OCI-LY7 (cell line): ENCODE results near the gene ENOX1. TPM values are rescaled to one million over a fixed set of nuclear protein-coding genes. Genes with fewer than 3 reads are reported as not detected.

Experiments
- BruUV-seq: library from RNA; stranded (reverse); fragments of 400-500 nt; replicated peaks from 2 replicates; lab custom pipeline; 2021; lab: Mats Ljungman, UMichigan
- CTCF ChIA-PET: fragments of 300-600 bp; sonication (Branson Sonifier 250); formaldehyde crosslinking; loops from one replicate; lab custom pipeline; 2022; ENCODE audit warnings: antibody characterized with exemption; ENCODE audit not compliant: unreplicated experiment; lab: Charles Lee
- POLR2A ChIA-PET: fragments of 300-600 bp; sonication (Branson Sonifier 250); formaldehyde crosslinking; loops from one replicate; lab custom pipeline; 2022; ENCODE audit warnings: antibody characterized with exemption; lab: Charles Lee
- DNase-seq: peaks from one replicate; pipeline ENCODE4 v3.0.0-alpha.2; 2015; ENCODE audit warnings: low spot score
- H2AFZ ChIP-seq: fragments of 200-600 bp; sonication (generic), shearing (Covaris generic); 2 replicates; pipeline ENCODE4 v1.6.1; 2014; ENCODE audit warnings: mild to moderate bottlenecking, antibody characterized with exemption, low read length, moderate library complexity
- H3K27ac ChIP-seq: fragments of 200-600 bp; sonication (generic); 2 replicates; pipeline ENCODE4 v1.5.1; 2014; ENCODE audit warnings: mixed run types, low read depth, mild to moderate bottlenecking, moderate library complexity, low read length, inconsistent platforms; ENCODE audit not compliant: poor library complexity, severe bottlenecking
- H3K36me3 ChIP-seq: fragments of 200-600 bp; sonication (generic); 2 replicates; pipeline ENCODE4 v1.6.1; 2014; ENCODE audit warnings: mild to moderate bottlenecking, antibody characterized with exemption, low read length, moderate library complexity, mixed read lengths; ENCODE audit not compliant: insufficient read depth
- H3K4me1 ChIP-seq: fragments of 200-600 bp; sonication (generic); 2 replicates; pipeline ENCODE4 v1.5.1; 2014; ENCODE audit warnings: mild to moderate bottlenecking, low read length; ENCODE audit not compliant: insufficient read depth, poor library complexity, severe bottlenecking
- H3K4me2 ChIP-seq: fragments of 200-600 bp; sonication (generic); 2 replicates; pipeline ENCODE4 v1.6.1; 2014; ENCODE audit warnings: mild to moderate bottlenecking, low read length
- H3K4me3 ChIP-seq: fragments of 200-600 bp; sonication (generic); 2 replicates; pipeline ENCODE4 v1.5.1; 2014; ENCODE audit warnings: mild to moderate bottlenecking, low read depth, low read length; ENCODE audit not compliant: poor library complexity, severe bottlenecking
- H3K79me2 ChIP-seq: fragments of 200-600 bp; sonication (generic); 2 replicates; pipeline ENCODE4 v1.6.1; 2016; ENCODE audit warnings: low read depth, mild to moderate bottlenecking, low read length, moderate library complexity, mixed read lengths; ENCODE audit not compliant: insufficient read depth
- H3K9me2 ChIP-seq: fragments of 200-600 bp; sonication (generic); 2 replicates; pipeline ENCODE4 v1.6.1; 2016; ENCODE audit warnings: mild to moderate bottlenecking, low read length, mixed read lengths; ENCODE audit not compliant: insufficient read depth
- H3K9me3 ChIP-seq: fragments of 200-600 bp; sonication (generic); 2 replicates; pipeline ENCODE4 v1.6.1; 2014; ENCODE audit warnings: mild to moderate bottlenecking, mixed run types, low read length, mixed read lengths
- H4K20me1 ChIP-seq: fragments of 200-600 bp; sonication (generic); 2 replicates; pipeline ENCODE4 v1.6.1; 2014; ENCODE audit warnings: mild to moderate bottlenecking, antibody characterized with exemption, low read length, moderate library complexity, mixed read lengths; ENCODE audit not compliant: insufficient read depth
- CTCF ChIP-seq: fragments of 200-600 bp; sonication (generic); conservative IDR thresholded peaks from 2 replicates; pipeline ENCODE4 v1.5.1; 2014; ENCODE audit warnings: mild to moderate bottlenecking, antibody characterized with exemption, low read length, moderate library complexity, mixed read lengths
- EZH2phosphoT487 ChIP-seq: fragments of 200-600 bp; sonication (generic); IDR thresholded peaks from 2 replicates; pipeline ENCODE4 v1.6.1; 2018; ENCODE audit warnings: low read depth, borderline replicate concordance, mild to moderate bottlenecking, mixed run types, antibody characterized with exemption, low read length, moderate library complexity, mixed read lengths
- intact Hi-C: fragments of 100-400 bp; cut with micrococcal nuclease; formaldehyde crosslinking; loops from one replicate; pipeline ENCODE4 v1.10.0; 2022; ENCODE audit not compliant: unreplicated experiment
- total RNA-seq, 2 experiments: library from RNA; depleted of rRNA in 1 of 2; stranded (reverse); fragments of >200 nt in 1 of 2; shearing (Covaris generic) in 1 of 2; gene quantifications; 2 replicates each; pipeline ENCODE4 v1.2.3, GENCODE V29; 2014 to 2022

ENOX1 gene
- total RNA-seq, 2 experiments from 2014 or later, result 0.03 TPM; not detected in 1

GRCh38 chr13:43376596-43376995, 410.2 kb downstream of the ENOX1 start:
- ChIA-PET CTCF (no interaction called here), POLR2A (interaction anchor here (1.2 kb wide), 1 partner anchor 181 kb away, joined by 5 read pairs; no protein-coding TSS in a partner anchor)
- Histone ChIP-seq H3K4me2 (no peak overlapping the region), H3K79me2 (no peaks in the 10 kb centered on the region), H3K9me2 (no peaks in the 10 kb centered on the region), H3K4me1 (no peaks in the 10 kb centered on the region), H4K20me1 (no peaks in the 10 kb centered on the region), H3K36me3 (no peaks in the 10 kb centered on the region), H3K9me3 (no peaks in the 10 kb centered on the region), H2AFZ (no peak overlapping the region), H3K27ac (no peak overlapping the region), H3K4me3 (no peak overlapping the region)
- BruUV-seq, result no TSS peak
- DNase-seq, result no peak
- no peak for TF ChIP-seq CTCF
- no peak for TF ChIP-seq EZH2phosphoT487
- intact Hi-C loops, result no loop called here

GRCh38 chr13:43375797-43376465, 410.8 kb downstream of the ENOX1 start:
- no TSS peak for BruUV-seq
- CTCF ChIA-PET, result no interaction called here
- no peaks in the 10 kb centered on the region for H3K79me2 ChIP-seq
- H2AFZ ChIP-seq, result no peak overlapping the region
- intact Hi-C loops, result no loop called here
- no peak overlapping the region for H3K4me2 ChIP-seq
- no peak overlapping the region for H3K27ac ChIP-seq
- no peaks in the 10 kb centered on the region for H3K9me3 ChIP-seq
- no peaks in the 10 kb centered on the region for H3K4me1 ChIP-seq
- H3K9me2 ChIP-seq, result no peaks in the 10 kb centered on the region
- no peak overlapping the region for H3K4me3 ChIP-seq
- TF ChIP-seq CTCF, result no peak
- no peaks in the 10 kb centered on the region for H4K20me1 ChIP-seq
- no peaks in the 10 kb centered on the region for H3K36me3 ChIP-seq
- POLR2A ChIA-PET, result interaction anchor here (0.6 to 1.2 kb wide), 2 partner anchors 181 to 236 kb away, joined by 3 to 5 read pairs; no protein-coding TSS in a partner anchor
- no peak for DNase-seq

GRCh38 chr13:43374621-43375020, 412.2 kb downstream of the ENOX1 start:
- Histone ChIP-seq H3K9me3 (no peaks in the 10 kb centered on the region), H3K4me1 (no peaks in the 10 kb centered on the region), H3K36me3 (no peaks in the 10 kb centered on the region), H2AFZ (no peak overlapping the region), H4K20me1 (no peaks in the 10 kb centered on the region), H3K27ac (no peak overlapping the region), H3K9me2 (no peaks in the 10 kb centered on the region), H3K4me2 (no peak overlapping the region), H3K4me3 (no peak overlapping the region), H3K79me2 (no peaks in the 10 kb centered on the region)
- no TSS peak for BruUV-seq
- TF ChIP-seq EZH2phosphoT487, result no peak
- no peak for TF ChIP-seq CTCF
- no peak for DNase-seq
- intact Hi-C loops, result no loop called here
- ChIA-PET POLR2A (no interaction called here), CTCF (no interaction called here)
